Activated naive CD4-positive, alpha-beta T cell treated with anti-CD3 and anti-CD28 coated beads, Interleukin-2, amount 50 U/mL, for 72 hours (primary cell): Measurements from ENCODE around the gene NAMPT. TPM values are rescaled to one million over a fixed set of nuclear protein-coding genes. Genes with fewer than 3 reads are reported as not detected.
"Not testable (repeated sequence)": the region's sequence is repeated elsewhere in the genome, so short reads cannot be mapped to it uniquely, and the experiment has no call there.

Experiments
- ATAC-seq, 2 donors: fragments of 150-1000 bp; cut with Tn5 transposase; 2 replicates each; pipeline ENCODE4 v1.10.0; 2021; ENCODE audit warnings: mild to moderate bottlenecking in 2 of 2, moderate library complexity in 2 of 2
- DNase-seq, 2 donors: peaks; one replicate each; pipeline ENCODE4 v3.0.0; 2021 to 2022; ENCODE audit warnings: low spot score in 2 of 2
- H3K27ac Mint-ChIP-seq, 2 donors: one replicate each; pipeline ENCODE4 v1.8.0; 2022; ENCODE audit warnings: mild to moderate bottlenecking in 2 of 2, mixed read lengths in 2 of 2
- H3K36me3 Mint-ChIP-seq, 2 donors: one replicate each; pipeline ENCODE4 v1.8.0; 2022; ENCODE audit warnings: mixed read lengths in 2 of 2
- H3K9me3 Mint-ChIP-seq, 2 donors: one replicate each; pipeline ENCODE4 v1.8.0; 2022; ENCODE audit warnings: mixed read lengths in 2 of 2
- total RNA-seq, 2 donors: library from RNA; stranded (reverse); gene quantifications; one replicate each; pipeline ENCODE4 v1.2.3, GENCODE V29; 2022

NAMPT gene
- total RNA-seq, 2 donors from 2014 or later: 334 to 524 TPM

- ATAC-seq (no peak), DNase-seq (no peak)
- no peak overlapping the region for H3K27ac Mint-ChIP-seq
- H3K9me3 Mint-ChIP-seq: no peaks in the 10 kb centered on the region
- H3K36me3 Mint-ChIP-seq: peaks cover 0 to 7% of the 10 kb centered on the region in 2 donors
Measured at GRCh38 chr7:106231856-106232490, 52.8 kb downstream of the NAMPT start.

GRCh38 chr7:106225856-106226255 lies 58.9 kb downstream of the NAMPT start:
- Mint-ChIP-seq H3K36me3 (no peaks in the 10 kb centered on the region), H3K9me3 (no peaks in the 10 kb centered on the region), H3K27ac (no peak overlapping the region)
- no peak for DNase-seq
- no peak for ATAC-seq

- H3K9me3 Mint-ChIP-seq: no peaks in the 10 kb centered on the region
- ATAC-seq (no peak), DNase-seq (no peak)
- H3K27ac Mint-ChIP-seq: no peak overlapping the region
- no peaks in the 10 kb centered on the region for H3K36me3 Mint-ChIP-seq
Measured at GRCh38 chr7:106224797-106225196, 60.0 kb downstream of the NAMPT start.

DNA sequence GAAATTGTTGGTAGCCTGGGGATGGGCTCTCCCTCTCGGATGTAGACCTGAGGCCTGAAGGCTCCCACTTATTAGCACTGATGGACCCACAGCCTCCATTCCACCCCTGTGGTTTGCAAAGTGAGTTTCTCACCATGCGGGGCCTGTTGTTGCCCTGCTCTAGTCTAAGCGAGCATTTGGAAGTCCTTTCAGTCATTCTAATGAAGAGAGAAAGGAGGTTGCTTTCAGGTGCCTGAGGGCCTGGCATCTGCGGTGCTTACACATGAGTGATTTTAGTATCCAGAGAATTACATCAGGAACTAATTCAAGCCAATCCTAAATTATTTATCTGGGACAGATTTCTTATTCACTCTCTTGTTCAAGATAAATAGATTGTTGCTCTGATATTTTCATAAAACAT lies 61.6 kb downstream of the NAMPT start:
- H3K36me3 Mint-ChIP-seq: no peaks in the 10 kb centered on the region
- H3K27ac Mint-ChIP-seq: no peak overlapping the region
- ATAC-seq: no peak
- DNase-seq: no peak
- H3K9me3 Mint-ChIP-seq: peaks cover 0 to 5% of the 10 kb centered on the region in 2 donors

GRCh38 chr7:106222545-106222944 lies 62.2 kb downstream of the NAMPT start:
- DNase-seq (no peak), ATAC-seq (no peak)
- Mint-ChIP-seq H3K36me3 (no peaks in the 10 kb centered on the region), H3K9me3 (peaks cover 0 to 5% of the 10 kb centered on the region in 2 donors), H3K27ac (no peak overlapping the region)

GRCh38 chr7:106220307-106220706 lies 64.5 kb downstream of the NAMPT start:
- no peak for DNase-seq

GRCh38 chr7:106219170-106219569 lies 65.6 kb downstream of the NAMPT start:
- ATAC-seq: no peak
- no peaks in the 10 kb centered on the region for H3K36me3 Mint-ChIP-seq
- no peak overlapping the region for H3K27ac Mint-ChIP-seq
- DNase-seq: no peak
- peaks cover 0 to 5% of the 10 kb centered on the region in 2 donors for H3K9me3 Mint-ChIP-seq

More at GRCh38 chr7:106220307-106220706, 64.5 kb downstream of the NAMPT start:
- H3K36me3 Mint-ChIP-seq: no peaks in the 10 kb centered on the region
- no peak overlapping the region for H3K27ac Mint-ChIP-seq
- ATAC-seq: no peak
- H3K9me3 Mint-ChIP-seq: peaks cover 0 to 5% of the 10 kb centered on the region in 2 donors

- ATAC-seq (no peak), DNase-seq (no peak)
- no peak overlapping the region for H3K27ac Mint-ChIP-seq
- H3K36me3 Mint-ChIP-seq: no peaks in the 10 kb centered on the region
- peaks cover 0 to 5% of the 10 kb centered on the region in 2 donors for H3K9me3 Mint-ChIP-seq
Measured at GRCh38 chr7:106218546-106218945, 66.2 kb downstream of the NAMPT start.

DNA sequence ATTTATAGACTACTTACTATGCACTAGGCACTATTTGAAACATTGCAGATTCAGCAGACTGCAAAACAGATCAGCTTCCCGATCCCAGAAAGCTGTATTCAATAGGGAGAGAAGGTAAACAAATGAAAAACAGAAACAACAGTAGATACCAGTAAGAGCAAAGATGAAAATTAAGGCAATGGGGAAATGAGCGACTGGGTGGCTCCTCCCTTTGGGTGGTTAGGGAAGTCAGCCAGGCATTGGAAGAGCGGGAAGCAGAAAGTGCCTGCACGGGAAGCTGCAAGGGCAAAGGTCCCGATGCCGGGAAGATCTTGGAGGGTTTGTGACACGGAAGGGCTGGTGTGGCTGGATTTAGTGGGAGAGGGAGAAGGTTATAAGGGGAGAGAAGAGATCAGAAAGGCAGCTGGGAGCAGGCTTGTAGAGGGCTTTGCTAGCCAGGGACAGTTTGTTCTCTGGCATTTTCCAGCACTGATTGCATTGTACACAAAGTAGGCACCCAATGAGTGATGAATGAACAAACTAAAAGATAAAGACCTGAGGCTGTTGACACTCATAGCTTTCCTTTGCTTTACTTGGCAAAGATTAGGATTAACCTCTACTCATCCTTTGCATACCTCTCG lies 67.8 kb downstream of the NAMPT start:
- Mint-ChIP-seq H3K27ac (no peak overlapping the region), H3K36me3 (no peaks in the 10 kb centered on the region), H3K9me3 (peaks cover 0 to 10% of the 10 kb centered on the region in 2 donors)
- ATAC-seq (no peak), DNase-seq (no peak)

GRCh38 chr7:106216517-106216922 lies 68.3 kb downstream of the NAMPT start:
- Mint-ChIP-seq H3K27ac (no peak overlapping the region), H3K36me3 (no peaks in the 10 kb centered on the region)

DNA sequence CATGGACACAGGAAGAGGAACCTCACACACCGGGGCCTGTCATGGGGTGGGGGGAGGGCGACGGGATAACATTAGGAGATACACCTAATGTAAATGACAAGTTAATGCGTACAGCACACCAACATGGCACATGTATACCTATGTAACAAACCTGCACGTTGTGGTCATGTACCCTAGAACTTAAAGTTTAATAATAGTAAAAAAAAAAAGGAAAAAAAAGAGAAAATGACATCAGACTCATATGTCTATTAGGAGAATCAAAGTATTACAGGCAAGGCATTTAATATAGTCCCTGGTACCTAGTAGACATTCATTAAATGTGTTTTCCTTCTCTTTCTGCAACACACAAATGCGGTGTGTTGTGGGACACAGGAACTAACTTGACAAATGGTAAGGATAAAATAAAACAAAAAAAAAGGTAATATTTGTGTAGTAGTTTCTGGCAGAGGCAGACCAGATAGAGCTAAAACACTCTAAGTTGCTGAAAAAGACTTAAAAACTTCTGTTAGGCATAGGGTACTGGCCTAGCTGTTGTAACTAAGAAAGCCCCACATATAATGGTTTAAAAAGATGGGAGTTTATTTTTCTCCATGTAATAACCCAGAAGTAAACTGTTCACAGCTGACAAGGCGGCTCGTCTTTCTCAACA lies 68.8 kb downstream of the NAMPT start:
- Mint-ChIP-seq H3K9me3 (peaks cover 0 to 13% of the 10 kb centered on the region in 2 donors), H3K27ac (no peak overlapping the region), H3K36me3 (no peaks in the 10 kb centered on the region)
- DNase-seq: no peak
- ATAC-seq: no peak

More at GRCh38 chr7:106216517-106216922, 68.3 kb downstream of the NAMPT start:
- no peak for ATAC-seq
- no peak for DNase-seq
- peaks cover 0 to 13% of the 10 kb centered on the region in 2 donors for H3K9me3 Mint-ChIP-seq

GRCh38 chr7:106208944-106209343 lies 75.8 kb downstream of the NAMPT start:
- Mint-ChIP-seq H3K9me3 (peaks cover 0 to 14% of the 10 kb centered on the region in 2 donors), H3K36me3 (peaks cover 8 to 11% of the 10 kb centered on the region in 2 donors)
- not testable (repeated sequence) for DNase-seq, H3K27ac Mint-ChIP-seq, ATAC-seq

DNA sequence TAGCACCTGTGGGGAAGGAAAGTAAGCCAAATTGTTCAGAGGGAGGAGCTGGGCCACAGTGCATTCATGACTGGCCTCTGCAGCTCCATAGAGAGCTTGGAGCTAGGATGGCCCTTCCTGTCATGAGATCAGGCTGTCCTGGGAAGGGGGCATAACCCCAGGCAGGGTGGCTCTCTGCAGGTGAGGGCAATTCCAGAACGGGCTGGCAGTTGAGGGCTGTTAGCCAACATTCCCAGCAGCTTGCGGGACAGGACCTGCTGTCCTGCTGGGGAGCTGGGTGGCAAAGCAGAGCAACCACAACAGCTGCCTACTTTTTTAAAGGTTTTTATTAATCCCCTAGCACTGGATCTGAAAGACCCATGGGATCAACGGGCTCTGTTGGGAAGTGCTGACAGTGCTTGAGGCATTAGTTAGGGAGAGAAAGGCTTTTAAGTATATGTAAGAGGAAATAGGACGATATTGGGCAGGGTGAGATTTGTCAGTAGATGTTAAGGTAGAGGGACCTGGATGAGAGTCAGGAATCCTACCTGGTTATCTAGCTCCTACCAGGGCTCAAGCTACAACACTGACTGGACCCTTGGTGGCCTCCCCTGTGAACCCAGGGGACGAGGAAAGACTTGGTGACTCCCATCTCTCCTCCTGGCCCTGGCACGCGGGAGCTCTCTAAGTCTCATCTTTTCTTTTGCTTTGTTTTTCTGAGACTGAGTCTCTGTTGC lies 77.8 kb downstream of the NAMPT start:
- ATAC-seq (no peak), DNase-seq (no peak)
- H3K36me3 Mint-ChIP-seq: peaks cover 8 to 11% of the 10 kb centered on the region in 2 donors
- H3K9me3 Mint-ChIP-seq: peaks cover 0 to 8% of the 10 kb centered on the region in 2 donors
- H3K27ac Mint-ChIP-seq: no peak overlapping the region

- peaks cover 0 to 6% of the 10 kb centered on the region in 2 donors for H3K9me3 Mint-ChIP-seq
- no peak overlapping the region for H3K27ac Mint-ChIP-seq
- no peak for DNase-seq
- H3K36me3 Mint-ChIP-seq: peaks cover 8 to 11% of the 10 kb centered on the region in 2 donors
- ATAC-seq: peak in 1 of 2 donors; percentile 44
Measured at GRCh38 chr7:106205621-106206222, 79.1 kb downstream of the NAMPT start.

- peaks cover 0 to 6% of the 10 kb centered on the region in 2 donors for H3K9me3 Mint-ChIP-seq
- DNase-seq: no peak
- ATAC-seq: no peak
- peaks cover 0 to 6% of the 10 kb centered on the region in 2 donors for H3K36me3 Mint-ChIP-seq
- H3K27ac Mint-ChIP-seq: no peak overlapping the region
Measured at GRCh38 chr7:106203473-106203872, 81.3 kb downstream of the NAMPT start.

DNA sequence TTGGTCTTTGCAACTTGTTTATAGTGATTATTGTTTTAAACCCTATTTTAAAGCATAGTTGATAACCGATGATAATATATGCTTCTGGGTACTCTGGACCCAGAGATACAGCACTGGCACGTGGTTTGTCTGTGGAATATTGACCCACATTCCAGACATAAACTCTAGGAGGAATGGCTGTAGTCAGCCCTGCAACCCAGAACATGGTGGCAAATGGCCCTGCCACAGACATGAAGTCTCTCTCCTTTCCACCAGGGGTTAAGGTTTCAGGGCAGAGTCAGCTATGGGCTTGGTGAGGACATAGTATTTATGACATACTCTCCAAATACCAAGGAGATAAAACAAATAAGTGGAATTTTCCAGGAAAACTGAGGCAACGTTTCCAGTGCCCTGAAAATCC lies 83.6 kb downstream of the NAMPT start:
- no peaks in the 10 kb centered on the region for H3K36me3 Mint-ChIP-seq
- H3K27ac Mint-ChIP-seq: no peak overlapping the region
- DNase-seq (no peak), ATAC-seq (no peak)
- no peaks in the 10 kb centered on the region for H3K9me3 Mint-ChIP-seq
